GM23338 (cell line): ENCODE results near the gene RNF6.

Source experiments
- EZH2 ChIP-seq: fragments of 200-600 bp; sonication (generic); IDR thresholded peaks from one replicate; pipeline ENCODE4 v1.8.0; 2017; ENCODE audit warnings: antibody characterized with exemption, mild to moderate bottlenecking, low read depth; ENCODE audit not compliant: unreplicated experiment
- JUNB ChIP-seq: IDR thresholded peaks from one replicate; pipeline ENCODE4 v1.6.1; 2016; ENCODE audit warnings: antibody characterized with exemption; ENCODE audit not compliant: unreplicated experiment
- STAT1 ChIP-seq: IDR thresholded peaks from one replicate; pipeline ENCODE4 v1.6.1; 2016; ENCODE audit warnings: antibody characterized with exemption; ENCODE audit not compliant: unreplicated experiment
- TF ChIP-seq, protein P1 (sequence below), 2 experiments: fragments of 200-600 bp in 1 of 2; sonication (generic) in 1 of 2; conservative IDR thresholded peaks; 2 replicates each; pipeline versions ENCODE4 v1.5.1 to v1.6.1; 2016 to 2017; ENCODE audit warnings: antibody characterized with exemption in 2 of 2, low read depth in 2 of 2, mild to moderate bottlenecking in 2 of 2, moderate library complexity in 1 of 2
- TF ChIP-seq, protein P2 (sequence below): IDR thresholded peaks from one replicate; pipeline ENCODE4 v1.6.1; 2018; ENCODE audit warnings: antibody characterized with exemption; ENCODE audit not compliant: unreplicated experiment

DNA sequence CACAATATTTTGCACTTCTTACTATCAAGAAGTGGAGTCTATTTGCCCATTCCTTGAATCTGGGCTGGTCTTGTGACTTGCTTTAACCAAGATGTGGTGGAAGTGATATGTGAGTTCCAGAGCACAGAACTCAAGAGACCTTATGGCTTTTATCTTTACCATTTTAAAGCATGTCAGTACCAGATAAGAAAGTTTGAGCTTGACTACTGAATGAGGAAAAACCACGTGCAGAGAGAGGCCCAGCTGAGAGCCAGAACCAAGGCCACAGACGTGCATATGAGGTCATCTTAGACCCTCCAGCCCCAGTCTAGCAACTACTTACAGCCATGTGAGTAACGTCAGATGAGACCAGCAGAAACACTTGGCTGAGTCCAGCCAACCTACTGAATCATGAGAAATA is 25.5 kb upstream of the RNF6 start:
- TF ChIP-seq, protein P1, sequence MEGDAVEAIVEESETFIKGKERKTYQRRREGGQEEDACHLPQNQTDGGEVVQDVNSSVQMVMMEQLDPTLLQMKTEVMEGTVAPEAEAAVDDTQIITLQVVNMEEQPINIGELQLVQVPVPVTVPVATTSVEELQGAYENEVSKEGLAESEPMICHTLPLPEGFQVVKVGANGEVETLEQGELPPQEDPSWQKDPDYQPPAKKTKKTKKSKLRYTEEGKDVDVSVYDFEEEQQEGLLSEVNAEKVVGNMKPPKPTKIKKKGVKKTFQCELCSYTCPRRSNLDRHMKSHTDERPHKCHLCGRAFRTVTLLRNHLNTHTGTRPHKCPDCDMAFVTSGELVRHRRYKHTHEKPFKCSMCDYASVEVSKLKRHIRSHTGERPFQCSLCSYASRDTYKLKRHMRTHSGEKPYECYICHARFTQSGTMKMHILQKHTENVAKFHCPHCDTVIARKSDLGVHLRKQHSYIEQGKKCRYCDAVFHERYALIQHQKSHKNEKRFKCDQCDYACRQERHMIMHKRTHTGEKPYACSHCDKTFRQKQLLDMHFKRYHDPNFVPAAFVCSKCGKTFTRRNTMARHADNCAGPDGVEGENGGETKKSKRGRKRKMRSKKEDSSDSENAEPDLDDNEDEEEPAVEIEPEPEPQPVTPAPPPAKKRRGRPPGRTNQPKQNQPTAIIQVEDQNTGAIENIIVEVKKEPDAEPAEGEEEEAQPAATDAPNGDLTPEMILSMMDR (conservative IDR thresholded peaks at IDR 0.05; ENCODE audit: low read depth in 2 of 2) = no peak
- TF ChIP-seq STAT1 (no peak), EZH2 (no peak), JUNB (no peak)
- TF ChIP-seq, protein P2, sequence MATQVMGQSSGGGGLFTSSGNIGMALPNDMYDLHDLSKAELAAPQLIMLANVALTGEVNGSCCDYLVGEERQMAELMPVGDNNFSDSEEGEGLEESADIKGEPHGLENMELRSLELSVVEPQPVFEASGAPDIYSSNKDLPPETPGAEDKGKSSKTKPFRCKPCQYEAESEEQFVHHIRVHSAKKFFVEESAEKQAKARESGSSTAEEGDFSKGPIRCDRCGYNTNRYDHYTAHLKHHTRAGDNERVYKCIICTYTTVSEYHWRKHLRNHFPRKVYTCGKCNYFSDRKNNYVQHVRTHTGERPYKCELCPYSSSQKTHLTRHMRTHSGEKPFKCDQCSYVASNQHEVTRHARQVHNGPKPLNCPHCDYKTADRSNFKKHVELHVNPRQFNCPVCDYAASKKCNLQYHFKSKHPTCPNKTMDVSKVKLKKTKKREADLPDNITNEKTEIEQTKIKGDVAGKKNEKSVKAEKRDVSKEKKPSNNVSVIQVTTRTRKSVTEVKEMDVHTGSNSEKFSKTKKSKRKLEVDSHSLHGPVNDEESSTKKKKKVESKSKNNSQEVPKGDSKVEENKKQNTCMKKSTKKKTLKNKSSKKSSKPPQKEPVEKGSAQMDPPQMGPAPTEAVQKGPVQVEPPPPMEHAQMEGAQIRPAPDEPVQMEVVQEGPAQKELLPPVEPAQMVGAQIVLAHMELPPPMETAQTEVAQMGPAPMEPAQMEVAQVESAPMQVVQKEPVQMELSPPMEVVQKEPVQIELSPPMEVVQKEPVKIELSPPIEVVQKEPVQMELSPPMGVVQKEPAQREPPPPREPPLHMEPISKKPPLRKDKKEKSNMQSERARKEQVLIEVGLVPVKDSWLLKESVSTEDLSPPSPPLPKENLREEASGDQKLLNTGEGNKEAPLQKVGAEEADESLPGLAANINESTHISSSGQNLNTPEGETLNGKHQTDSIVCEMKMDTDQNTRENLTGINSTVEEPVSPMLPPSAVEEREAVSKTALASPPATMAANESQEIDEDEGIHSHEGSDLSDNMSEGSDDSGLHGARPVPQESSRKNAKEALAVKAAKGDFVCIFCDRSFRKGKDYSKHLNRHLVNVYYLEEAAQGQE = no peak
